Measurements from ENCODE around the gene ATL3.

GRCh38 chr11:63623513-63624140 is 47.5 kb downstream of the ATL3 start:
- no peak for TF ChIP-seq CTCF (conservative IDR thresholded peaks at IDR 0.05 in 1 of 2, IDR thresholded peaks at IDR 0.05 in 1 of 2; ENCODE audit: low read depth in 1 of 2, low read length in 2 of 2)
- TF ChIP-seq EZH2 (IDR thresholded peaks at IDR 0.05; ENCODE audit: low read length, missing control alignments): no peak
